ENCODE measurements around the gene SLC39A10.
A peak's percentile ranks its signal among the peaks of the same experiment; 100 is the strongest.
"Not testable (repeated sequence)": the region's sequence is repeated elsewhere in the genome, so short reads cannot be mapped to it uniquely, and the experiment has no call there.

The SLC39A10 gene

GRCh38 chr2:195659982-195660890, 3.2 kb downstream of the SLC39A10 start:
- peak overlapping the region; percentile 95; the same call in 1 of the 2 replicates for H3K4me3 ChIP-seq (ENCODE audit: low read depth, low read length)

GRCh38 chr2:195662138-195662537, 5.1 kb downstream of the SLC39A10 start:
- Histone ChIP-seq H3K9me3 (ENCODE audit: control insufficient read depth, insufficient read depth, low read length) (no peaks in the 10 kb centered on the region), H3K36me3 (ENCODE audit: control insufficient read depth, insufficient read depth, low read length) (no peaks in the 10 kb centered on the region), H3K27ac (ENCODE audit: low read depth, low read length) (no peak overlapping the region), H3K4me1 (ENCODE audit: control insufficient read depth, insufficient read depth, low read length) (peaks cover 24% of the 10 kb centered on the region), H3K4me3 (ENCODE audit: low read depth, low read length) (no peak overlapping the region), H3K9ac (ENCODE audit: low read depth, low read length) (no peak overlapping the region), H3K27me3 (ENCODE audit: control insufficient read depth, insufficient read depth, low read length) (no peaks in the 10 kb centered on the region)

More at GRCh38 chr2:195659982-195660890, 3.2 kb downstream of the SLC39A10 start:
- no peaks in the 10 kb centered on the region for H3K27me3 ChIP-seq (ENCODE audit: control insufficient read depth, insufficient read depth, low read length)
- H3K27ac ChIP-seq (ENCODE audit: low read depth, low read length) = no peak overlapping the region
- no peak overlapping the region for H3K9ac ChIP-seq (ENCODE audit: low read depth, low read length)
- peaks cover 29% of the 10 kb centered on the region for H3K4me1 ChIP-seq (ENCODE audit: control insufficient read depth, insufficient read depth, low read length)
- H3K36me3 ChIP-seq (ENCODE audit: control insufficient read depth, insufficient read depth, low read length) = no peaks in the 10 kb centered on the region
- no peaks in the 10 kb centered on the region for H3K9me3 ChIP-seq (ENCODE audit: control insufficient read depth, insufficient read depth, low read length)

GRCh38 chr2:195663007-195663406, 6.0 kb downstream of the SLC39A10 start:
- Histone ChIP-seq H3K4me1 (ENCODE audit: control insufficient read depth, insufficient read depth, low read length) (peaks cover 25% of the 10 kb centered on the region), H3K9me3 (ENCODE audit: control insufficient read depth, insufficient read depth, low read length) (no peaks in the 10 kb centered on the region), H3K27ac (ENCODE audit: low read depth, low read length) (no peak overlapping the region), H3K27me3 (ENCODE audit: control insufficient read depth, insufficient read depth, low read length) (no peaks in the 10 kb centered on the region), H3K4me3 (ENCODE audit: low read depth, low read length) (no peak overlapping the region), H3K36me3 (ENCODE audit: control insufficient read depth, insufficient read depth, low read length) (no peaks in the 10 kb centered on the region), H3K9ac (ENCODE audit: low read depth, low read length) (no peak overlapping the region)

- no peak overlapping the region for H3K9ac ChIP-seq (ENCODE audit: low read depth, low read length)
- H3K27ac ChIP-seq (ENCODE audit: low read depth, low read length) = no peak overlapping the region
- H3K9me3 ChIP-seq (ENCODE audit: control insufficient read depth, insufficient read depth, low read length) = no peaks in the 10 kb centered on the region
- peaks cover 14% of the 10 kb centered on the region for H3K4me1 ChIP-seq (ENCODE audit: control insufficient read depth, insufficient read depth, low read length)
- no peaks in the 10 kb centered on the region for H3K27me3 ChIP-seq (ENCODE audit: control insufficient read depth, insufficient read depth, low read length)
- H3K36me3 ChIP-seq (ENCODE audit: control insufficient read depth, insufficient read depth, low read length) = no peaks in the 10 kb centered on the region
- no peak overlapping the region for H3K4me3 ChIP-seq (ENCODE audit: low read depth, low read length)
Observed at GRCh38 chr2:195664528-195664927, 7.5 kb downstream of the SLC39A10 start.

- H3K9ac ChIP-seq (ENCODE audit: low read depth, low read length); H3K27me3 ChIP-seq (ENCODE audit: control insufficient read depth, insufficient read depth, low read length); H3K36me3 ChIP-seq (ENCODE audit: control insufficient read depth, insufficient read depth, low read length); H3K27ac ChIP-seq (ENCODE audit: low read depth, low read length); H3K9me3 ChIP-seq (ENCODE audit: control insufficient read depth, insufficient read depth, low read length); H3K4me3 ChIP-seq (ENCODE audit: low read depth, low read length): not testable (repeated sequence)
- peaks cover 10% of the 10 kb centered on the region for H3K4me1 ChIP-seq (ENCODE audit: control insufficient read depth, insufficient read depth, low read length)
Observed at GRCh38 chr2:195665153-195665552, 8.1 kb downstream of the SLC39A10 start.

GRCh38 chr2:195666113-195666712, 9.2 kb downstream of the SLC39A10 start:
- Histone ChIP-seq H3K4me1 (ENCODE audit: control insufficient read depth, insufficient read depth, low read length) (peaks cover 6% of the 10 kb centered on the region), H3K9me3 (ENCODE audit: control insufficient read depth, insufficient read depth, low read length) (no peaks in the 10 kb centered on the region), H3K9ac (ENCODE audit: low read depth, low read length) (no peak overlapping the region), H3K4me3 (ENCODE audit: low read depth, low read length) (no peak overlapping the region), H3K27ac (ENCODE audit: low read depth, low read length) (no peak overlapping the region), H3K27me3 (ENCODE audit: control insufficient read depth, insufficient read depth, low read length) (no peaks in the 10 kb centered on the region), H3K36me3 (ENCODE audit: control insufficient read depth, insufficient read depth, low read length) (no peaks in the 10 kb centered on the region)

GRCh38 chr2:195667974-195668373, 10.9 kb downstream of the SLC39A10 start:
- peaks cover 6% of the 10 kb centered on the region for H3K4me1 ChIP-seq (ENCODE audit: control insufficient read depth, insufficient read depth, low read length)
- no peaks in the 10 kb centered on the region for H3K27me3 ChIP-seq (ENCODE audit: control insufficient read depth, insufficient read depth, low read length)
- H3K4me3 ChIP-seq (ENCODE audit: low read depth, low read length) = no peak overlapping the region
- H3K27ac ChIP-seq (ENCODE audit: low read depth, low read length) = no peak overlapping the region
- H3K9ac ChIP-seq (ENCODE audit: low read depth, low read length) = no peak overlapping the region
- no peaks in the 10 kb centered on the region for H3K9me3 ChIP-seq (ENCODE audit: control insufficient read depth, insufficient read depth, low read length)
- peaks cover 5% of the 10 kb centered on the region; the same call in 1 of the 2 replicates for H3K36me3 ChIP-seq (ENCODE audit: control insufficient read depth, insufficient read depth, low read length)

- Histone ChIP-seq H3K4me3 (ENCODE audit: low read depth, low read length) (no peak overlapping the region), H3K9ac (ENCODE audit: low read depth, low read length) (no peak overlapping the region), H3K4me1 (ENCODE audit: control insufficient read depth, insufficient read depth, low read length) (peaks cover 6% of the 10 kb centered on the region), H3K27ac (ENCODE audit: low read depth, low read length) (no peak overlapping the region), H3K27me3 (ENCODE audit: control insufficient read depth, insufficient read depth, low read length) (no peaks in the 10 kb centered on the region), H3K9me3 (ENCODE audit: control insufficient read depth, insufficient read depth, low read length) (no peaks in the 10 kb centered on the region), H3K36me3 (ENCODE audit: control insufficient read depth, insufficient read depth, low read length) (peaks cover 19% of the 10 kb centered on the region)
Observed at GRCh38 chr2:195670191-195670590, 13.2 kb downstream of the SLC39A10 start.

- Histone ChIP-seq H3K4me1 (ENCODE audit: control insufficient read depth, insufficient read depth, low read length) (peaks cover 6% of the 10 kb centered on the region), H3K27ac (ENCODE audit: low read depth, low read length) (no peak overlapping the region), H3K9me3 (ENCODE audit: control insufficient read depth, insufficient read depth, low read length) (no peaks in the 10 kb centered on the region), H3K27me3 (ENCODE audit: control insufficient read depth, insufficient read depth, low read length) (no peaks in the 10 kb centered on the region), H3K4me3 (ENCODE audit: low read depth, low read length) (no peak overlapping the region), H3K9ac (ENCODE audit: low read depth, low read length) (no peak overlapping the region), H3K36me3 (ENCODE audit: control insufficient read depth, insufficient read depth, low read length) (peaks cover 27% of the 10 kb centered on the region)
Observed at GRCh38 chr2:195671563-195671962, 14.5 kb downstream of the SLC39A10 start.

GRCh38 chr2:195672674-195673073, 15.6 kb downstream of the SLC39A10 start:
- Histone ChIP-seq H3K9me3 (ENCODE audit: control insufficient read depth, insufficient read depth, low read length) (no peaks in the 10 kb centered on the region), H3K36me3 (ENCODE audit: control insufficient read depth, insufficient read depth, low read length) (peaks cover 27% of the 10 kb centered on the region), H3K27me3 (ENCODE audit: control insufficient read depth, insufficient read depth, low read length) (no peaks in the 10 kb centered on the region), H3K27ac (ENCODE audit: low read depth, low read length) (no peak overlapping the region), H3K9ac (ENCODE audit: low read depth, low read length) (no peak overlapping the region), H3K4me3 (ENCODE audit: low read depth, low read length) (no peak overlapping the region), H3K4me1 (ENCODE audit: control insufficient read depth, insufficient read depth, low read length) (no peaks in the 10 kb centered on the region)

Measured in HUES48 (cell line).